ENCODE data around the gene DNAH5.
"Not testable (repeated sequence)": the region's sequence is repeated elsewhere in the genome, so short reads cannot be mapped to it uniquely, and the experiment has no call there.

Gene DNAH5

GRCh38 chr5:13944560-13945199 lies at the start of gene DNAH5:
DNAH5 (minus strand) TSS chr5:13944688; CDS start chr5:13944438, 250 bp downstream.
- no peak for DNase-seq (ENCODE audit: low read depth, low spot score)

GRCh38 chr5:13993926-13994325 lies 49.4 kb upstream of the DNAH5 start:
- DNase-seq (ENCODE audit: low read depth, low spot score), result no peak

GRCh38 chr5:13992795-13993194 lies 48.3 kb upstream of the DNAH5 start:
- no peak for DNase-seq (ENCODE audit: low read depth, low spot score)

- no peak for DNase-seq (ENCODE audit: low read depth, low spot score)
Observed at GRCh38 chr5:13991365-13991764, 46.9 kb upstream of the DNAH5 start.

GRCh38 chr5:13990896-13991295 lies 46.4 kb upstream of the DNAH5 start:
- no peak for DNase-seq (ENCODE audit: low read depth, low spot score)

GRCh38 chr5:13989832-13990231 lies 45.3 kb upstream of the DNAH5 start:
- no peak for DNase-seq (ENCODE audit: low read depth, low spot score)

GRCh38 chr5:13987843-13988464 lies 43.5 kb upstream of the DNAH5 start:
- DNase-seq (ENCODE audit: low read depth, low spot score), result peak; percentile 33

GRCh38 chr5:13985731-13986418 lies 41.4 kb upstream of the DNAH5 start:
- peak; percentile 82 for DNase-seq (ENCODE audit: low read depth, low spot score)

GRCh38 chr5:13984888-13985287 lies 40.4 kb upstream of the DNAH5 start:
- DNase-seq (ENCODE audit: low read depth, low spot score), result not testable (repeated sequence)

- DNase-seq (ENCODE audit: low read depth, low spot score), result no peak
Observed at GRCh38 chr5:13976867-13977830, 32.7 kb upstream of the DNAH5 start.

- no peak for DNase-seq (ENCODE audit: low read depth, low spot score)
Observed at GRCh38 chr5:13976223-13976622, 31.7 kb upstream of the DNAH5 start.

GRCh38 chr5:13975246-13975645 lies 30.8 kb upstream of the DNAH5 start:
- DNase-seq (ENCODE audit: low read depth, low spot score), result no peak

GRCh38 chr5:13973724-13974123 lies 29.2 kb upstream of the DNAH5 start:
- DNase-seq (ENCODE audit: low read depth, low spot score), result no peak

- DNase-seq (ENCODE audit: low read depth, low spot score), result no peak
Observed at GRCh38 chr5:13972029-13972428, 27.5 kb upstream of the DNAH5 start.

GRCh38 chr5:13957032-13957645 lies 12.7 kb upstream of the DNAH5 start:
- peak; percentile 10 for DNase-seq (ENCODE audit: low read depth, low spot score)

GRCh38 chr5:13956471-13956870 lies 12.0 kb upstream of the DNAH5 start:
- DNase-seq (ENCODE audit: low read depth, low spot score), result no peak

- DNase-seq (ENCODE audit: low read depth, low spot score), result no peak
Observed at GRCh38 chr5:13955896-13956295, 11.4 kb upstream of the DNAH5 start.

GRCh38 chr5:13946111-13946510 lies 1.6 kb upstream of the DNAH5 start:
- DNase-seq (ENCODE audit: low read depth, low spot score), result no peak

GRCh38 chr5:13945271-13945670 lies 783 bp upstream of the DNAH5 start:
- no peak for DNase-seq (ENCODE audit: low read depth, low spot score)

- no peak for DNase-seq (ENCODE audit: low read depth, low spot score)
Observed at GRCh38 chr5:13943676-13944075, 812 bp downstream of the DNAH5 start.

GRCh38 chr5:13941468-13941867 lies 3.0 kb downstream of the DNAH5 start:
- no peak for DNase-seq (ENCODE audit: low read depth, low spot score)

Measured in smooth muscle cell of the brain vasculature (primary cell).